Measurements from ENCODE around the gene ASXL1. TPM values are rescaled to one million over a fixed set of nuclear protein-coding genes. Genes with fewer than 3 reads are reported as not detected.

The ASXL1 gene
- total RNA-seq, 1 experiment from 2014 or later: 52.2 TPM

DNA sequence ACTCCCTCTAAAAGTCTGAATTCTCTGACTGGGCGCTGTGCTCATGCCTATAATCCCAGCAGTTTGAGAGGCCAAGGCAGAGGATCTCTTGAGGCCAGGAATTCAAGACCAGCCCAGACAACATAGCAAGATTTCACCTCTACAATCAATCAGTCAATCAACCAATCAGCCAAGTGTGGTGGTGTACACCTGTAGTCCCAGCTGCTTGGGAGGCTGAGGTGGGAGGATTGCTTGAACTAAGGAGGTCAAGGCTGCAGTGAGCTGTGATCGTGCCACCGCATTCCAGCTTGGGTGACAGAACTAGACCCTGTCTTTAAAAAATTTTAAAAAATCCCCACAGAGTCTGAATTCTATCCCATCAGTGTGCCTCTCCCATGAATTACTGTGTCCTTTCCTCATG, 42.7 kb upstream of the ASXL1 start:
- ATAC-seq (no peak), DNase-seq (ENCODE audit: low read depth, low spot score) (no peak)
- ChIA-PET POLR2A (no interaction called here), CTCF (no interaction called here), RAD21 (ENCODE audit: low non-redundant PET in 1 of 2, low total read pairs in 2 of 2, uncharacterized antibody in 2 of 2, unreplicated experiment in 2 of 2) (no interaction called here)
- Histone ChIP-seq H3K79me2 (ENCODE audit: insufficient read depth, low read length) (no peaks in the 10 kb centered on the region), H4K20me1 (ENCODE audit: insufficient read depth) (no peaks in the 10 kb centered on the region), H3K4me3 (replicated peaks in 1 of 2; ENCODE audit: low read depth in 1 of 2, low read length in 2 of 2) (no peak overlapping the region), H3K27ac (ENCODE audit: low read depth, low read length) (no peak overlapping the region), H2AFZ (ENCODE audit: low read depth, low read length, poor library complexity, severe bottlenecking) (no peak overlapping the region), H3K4me2 (ENCODE audit: low read length) (no peak overlapping the region), H3K27me3 (ENCODE audit: insufficient read depth, low read length) (no peaks in the 10 kb centered on the region), H3K9me3 (ENCODE audit: control insufficient read depth in 1 of 2, insufficient read depth in 1 of 2, low read depth in 1 of 2, low read length in 2 of 2) (no peaks in the 10 kb centered on the region), H3K9ac (ENCODE audit: low read length) (no peak overlapping the region), H3K4me1 (ENCODE audit: control insufficient read depth in 1 of 2, insufficient read depth in 2 of 2, low read length in 2 of 2) (peaks cover 0 to 5% of the 10 kb centered on the region in 2 experiments; a peak in 1 of 4 replicates), H3K36me3 (ENCODE audit: control insufficient read depth in 1 of 2, insufficient read depth in 2 of 2, low read length in 2 of 2) (peaks cover 8 to 9% of the 10 kb centered on the region in 2 experiments), H3K9me2 (ENCODE audit: insufficient read depth) (no peaks in the 10 kb centered on the region)
- intact Hi-C loops (cut with micrococcal nuclease): no loop called here
- TF ChIP-seq RAD21 (IDR thresholded peaks at IDR 0.05; ENCODE audit: low read depth) (no peak), SRF (IDR thresholded peaks at IDR 0.05; ENCODE audit: low read depth) (no peak), YY1 (IDR thresholded peaks at IDR 0.05; ENCODE audit: extremely low read depth, insufficient replicate concordance, low read depth, low read length) (no peak), FOSL1 (IDR thresholded peaks at IDR 0.05; ENCODE audit: low read depth) (no peak)
- TF ChIP-seq, protein P1, sequence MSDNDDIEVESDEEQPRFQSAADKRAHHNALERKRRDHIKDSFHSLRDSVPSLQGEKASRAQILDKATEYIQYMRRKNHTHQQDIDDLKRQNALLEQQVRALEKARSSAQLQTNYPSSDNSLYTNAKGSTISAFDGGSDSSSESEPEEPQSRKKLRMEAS (IDR thresholded peaks at IDR 0.05): no peak
- BruUV-seq (replicated peaks): no TSS peak

DNA sequence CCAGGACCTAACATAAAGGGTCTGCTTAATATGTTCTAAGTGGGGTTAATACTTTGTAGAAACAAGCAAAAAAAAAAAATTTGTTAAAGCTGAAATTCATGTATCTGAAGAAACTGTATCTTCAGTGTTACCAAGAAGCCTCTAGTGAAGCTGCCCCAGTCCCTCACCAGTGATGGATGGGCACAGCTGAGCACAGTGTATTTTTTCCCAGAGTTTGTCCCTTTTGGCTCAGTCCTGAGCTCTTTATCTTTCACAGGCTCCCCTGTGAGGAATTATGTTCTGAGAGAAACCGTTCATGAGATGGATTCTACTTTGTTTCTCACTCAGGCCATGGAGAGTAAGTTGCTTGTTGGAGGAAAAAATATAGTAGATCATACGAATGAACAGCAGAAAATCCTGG, 42.2 kb upstream of the ASXL1 start:
- Histone ChIP-seq H3K4me2 (ENCODE audit: low read length) (no peak overlapping the region), H3K4me3 (replicated peaks in 1 of 2; ENCODE audit: low read depth in 1 of 2, low read length in 2 of 2) (no peak overlapping the region), H2AFZ (ENCODE audit: low read depth, low read length, poor library complexity, severe bottlenecking) (no peak overlapping the region), H3K36me3 (ENCODE audit: control insufficient read depth in 1 of 2, insufficient read depth in 2 of 2, low read length in 2 of 2) (peaks cover 4 to 7% of the 10 kb centered on the region in 2 experiments), H3K27ac (ENCODE audit: low read depth, low read length) (no peak overlapping the region), H3K9ac (ENCODE audit: low read length) (no peak overlapping the region), H3K9me2 (ENCODE audit: insufficient read depth) (no peaks in the 10 kb centered on the region), H3K27me3 (ENCODE audit: insufficient read depth, low read length) (no peaks in the 10 kb centered on the region), H3K4me1 (ENCODE audit: control insufficient read depth in 1 of 2, insufficient read depth in 2 of 2, low read length in 2 of 2) (peaks cover 0 to 5% of the 10 kb centered on the region in 2 experiments; a peak in 1 of 4 replicates), H4K20me1 (ENCODE audit: insufficient read depth) (no peaks in the 10 kb centered on the region), H3K9me3 (ENCODE audit: control insufficient read depth in 1 of 2, insufficient read depth in 1 of 2, low read depth in 1 of 2, low read length in 2 of 2) (no peaks in the 10 kb centered on the region), H3K79me2 (ENCODE audit: insufficient read depth, low read length) (no peaks in the 10 kb centered on the region)
- no TSS peak for BruUV-seq (replicated peaks)
- ATAC-seq: no peak
- POLR2A ChIA-PET: no interaction called here
- DNase-seq (ENCODE audit: low read depth, low spot score): no peak
- RAD21 ChIA-PET (ENCODE audit: low non-redundant PET in 1 of 2, low total read pairs in 2 of 2, uncharacterized antibody in 2 of 2, unreplicated experiment in 2 of 2): no interaction called here
- intact Hi-C loops (cut with micrococcal nuclease): no loop called here
- TF ChIP-seq, protein P1 (IDR thresholded peaks at IDR 0.05): no peak
- TF ChIP-seq RAD21 (IDR thresholded peaks at IDR 0.05; ENCODE audit: low read depth) (no peak), EZH2 (IDR thresholded peaks at IDR 0.05) (no peak), SIN3A (IDR thresholded peaks at IDR 0.05; ENCODE audit: low read depth) (no peak), TCF7L2 (IDR thresholded peaks at IDR 0.05; ENCODE audit: borderline replicate concordance, extremely low read depth, insufficient read depth, insufficient read length) (no peak), EGR1 (IDR thresholded peaks at IDR 0.05; ENCODE audit: low read depth) (no peak), FOSL1 (IDR thresholded peaks at IDR 0.05; ENCODE audit: low read depth) (no peak), POLR2AphosphoS5 (IDR thresholded peaks at IDR 0.05; ENCODE audit: low read depth, low read length) (no peak), YY1 (IDR thresholded peaks at IDR 0.05; ENCODE audit: extremely low read depth, insufficient replicate concordance, low read depth, low read length) (no peak), JUND (IDR thresholded peaks at IDR 0.05) (no peak), CBX3 (IDR thresholded peaks at IDR 0.05; ENCODE audit: low read depth) (no peak), ELF1 (IDR thresholded peaks at IDR 0.05; ENCODE audit: borderline replicate concordance, low read depth) (no peak), EZH2phosphoT487 (IDR thresholded peaks at IDR 0.05; ENCODE audit: borderline replicate concordance) (no peak)
- TF ChIP-seq, protein P2, sequence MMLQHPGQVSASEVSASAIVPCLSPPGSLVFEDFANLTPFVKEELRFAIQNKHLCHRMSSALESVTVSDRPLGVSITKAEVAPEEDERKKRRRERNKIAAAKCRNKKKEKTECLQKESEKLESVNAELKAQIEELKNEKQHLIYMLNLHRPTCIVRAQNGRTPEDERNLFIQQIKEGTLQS (IDR thresholded peaks at IDR 0.05): no peak
- TF ChIP-seq, protein P3, sequence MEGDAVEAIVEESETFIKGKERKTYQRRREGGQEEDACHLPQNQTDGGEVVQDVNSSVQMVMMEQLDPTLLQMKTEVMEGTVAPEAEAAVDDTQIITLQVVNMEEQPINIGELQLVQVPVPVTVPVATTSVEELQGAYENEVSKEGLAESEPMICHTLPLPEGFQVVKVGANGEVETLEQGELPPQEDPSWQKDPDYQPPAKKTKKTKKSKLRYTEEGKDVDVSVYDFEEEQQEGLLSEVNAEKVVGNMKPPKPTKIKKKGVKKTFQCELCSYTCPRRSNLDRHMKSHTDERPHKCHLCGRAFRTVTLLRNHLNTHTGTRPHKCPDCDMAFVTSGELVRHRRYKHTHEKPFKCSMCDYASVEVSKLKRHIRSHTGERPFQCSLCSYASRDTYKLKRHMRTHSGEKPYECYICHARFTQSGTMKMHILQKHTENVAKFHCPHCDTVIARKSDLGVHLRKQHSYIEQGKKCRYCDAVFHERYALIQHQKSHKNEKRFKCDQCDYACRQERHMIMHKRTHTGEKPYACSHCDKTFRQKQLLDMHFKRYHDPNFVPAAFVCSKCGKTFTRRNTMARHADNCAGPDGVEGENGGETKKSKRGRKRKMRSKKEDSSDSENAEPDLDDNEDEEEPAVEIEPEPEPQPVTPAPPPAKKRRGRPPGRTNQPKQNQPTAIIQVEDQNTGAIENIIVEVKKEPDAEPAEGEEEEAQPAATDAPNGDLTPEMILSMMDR (IDR thresholded peaks at IDR 0.05 in 2 of 3, conservative IDR thresholded peaks at IDR 0.05 in 1 of 3; ENCODE audit: borderline replicate concordance in 1 of 3, insufficient read depth in 1 of 3, low read depth in 2 of 3, low read length in 2 of 3): no peak
- CTCF ChIA-PET: no interaction called here
